Measurements from ENCODE around the gene NPTN.
"Not testable (repeated sequence)": the region's sequence is repeated elsewhere in the genome, so short reads cannot be mapped to it uniquely, and the experiment has no call there.

The NPTN gene

DNA sequence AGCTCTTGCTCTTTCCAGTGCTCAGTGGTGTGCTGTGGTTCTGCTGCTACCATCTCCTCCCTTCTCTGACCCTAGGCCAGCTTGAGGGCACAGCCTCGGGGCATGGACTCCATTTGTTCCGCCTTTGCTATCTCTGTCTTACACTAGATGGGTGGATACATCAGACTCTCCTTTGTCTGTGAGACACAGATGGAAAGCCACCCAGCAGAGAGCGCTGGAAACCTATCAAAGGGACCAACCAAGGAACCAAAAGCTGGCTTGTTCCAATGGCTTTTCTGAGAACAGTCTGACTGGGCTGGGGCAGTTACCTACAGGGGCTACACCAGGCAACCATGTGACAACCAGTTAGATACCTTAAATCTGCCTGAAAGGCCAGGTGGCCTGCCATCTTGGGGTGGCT lies 63.8 kb downstream of the NPTN start:
- DNase-seq = no peak

GRCh38 chr15:73568564-73569280 lies 64.5 kb downstream of the NPTN start:
- DNase-seq = no peak

DNA sequence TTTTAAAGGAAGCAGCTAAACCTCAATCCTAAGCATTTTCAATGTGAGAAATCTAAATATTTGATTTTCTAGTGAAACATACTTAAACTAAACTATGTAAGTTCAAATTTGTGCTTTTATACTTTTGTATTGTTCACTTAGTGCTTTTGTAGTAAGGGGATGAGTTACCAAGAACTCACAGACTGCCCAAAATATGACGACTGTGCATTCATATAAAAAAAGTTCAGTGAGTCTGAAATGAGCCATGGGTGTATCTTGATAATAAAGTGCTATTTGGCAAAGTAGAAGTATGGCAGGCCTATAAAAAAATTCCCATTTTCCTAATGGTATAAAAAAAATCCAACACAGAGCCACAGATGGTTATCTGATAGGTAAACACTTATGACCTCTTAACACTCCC lies 66.2 kb downstream of the NPTN start:
- DNase-seq = no peak

- DNase-seq = peak; percentile 38
These were observed 68.9 kb downstream of the NPTN start for GRCh38 chr15:73564255-73564654.

DNA sequence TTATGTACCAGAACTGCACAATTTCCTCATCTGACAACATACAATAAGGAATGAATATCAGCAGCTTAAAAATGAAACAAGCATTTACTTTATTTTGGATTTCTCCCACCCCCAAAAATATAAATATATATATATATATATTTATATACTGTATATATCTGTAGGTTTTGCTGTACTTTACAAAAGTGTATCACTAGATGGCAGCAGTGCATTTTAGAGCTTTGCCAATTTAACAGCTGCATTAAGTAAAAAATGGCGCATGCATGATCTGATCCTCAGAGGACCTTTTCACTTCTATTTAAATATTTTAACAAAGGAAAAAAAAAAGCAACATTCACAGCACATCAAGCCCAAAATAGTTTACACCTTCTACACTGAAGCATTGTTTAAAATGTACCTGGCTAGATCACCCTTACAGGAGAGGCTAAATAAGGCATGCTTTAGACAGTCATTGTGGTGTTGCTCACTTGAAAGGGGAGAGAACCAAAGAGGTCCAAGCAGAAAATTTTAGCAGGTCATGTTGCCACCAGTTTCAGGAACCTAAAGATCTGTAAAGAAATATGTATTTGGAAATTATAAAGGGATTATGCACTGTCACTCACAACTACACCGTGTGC lies 72.6 kb downstream of the NPTN start:
- DNase-seq = peak; percentile 77

DNA sequence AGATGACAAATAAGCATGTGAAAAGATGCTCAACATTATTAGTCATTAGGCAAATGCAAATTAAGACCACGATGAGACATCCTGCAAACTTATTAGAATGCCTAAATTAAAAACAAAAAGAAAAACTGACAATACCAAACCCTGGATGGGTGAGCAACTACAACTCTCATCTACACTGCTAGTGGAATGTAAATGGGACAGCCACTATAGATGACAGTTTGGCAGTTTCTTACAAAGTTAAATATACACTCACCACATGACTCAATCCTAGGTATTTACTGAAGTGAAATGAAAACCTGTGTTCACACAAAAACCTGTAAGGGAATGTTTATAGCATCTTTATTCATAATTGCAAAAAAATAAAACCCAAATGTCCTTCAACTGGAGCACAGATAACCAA lies 74.7 kb downstream of the NPTN start:
- DNase-seq = no peak

DNA sequence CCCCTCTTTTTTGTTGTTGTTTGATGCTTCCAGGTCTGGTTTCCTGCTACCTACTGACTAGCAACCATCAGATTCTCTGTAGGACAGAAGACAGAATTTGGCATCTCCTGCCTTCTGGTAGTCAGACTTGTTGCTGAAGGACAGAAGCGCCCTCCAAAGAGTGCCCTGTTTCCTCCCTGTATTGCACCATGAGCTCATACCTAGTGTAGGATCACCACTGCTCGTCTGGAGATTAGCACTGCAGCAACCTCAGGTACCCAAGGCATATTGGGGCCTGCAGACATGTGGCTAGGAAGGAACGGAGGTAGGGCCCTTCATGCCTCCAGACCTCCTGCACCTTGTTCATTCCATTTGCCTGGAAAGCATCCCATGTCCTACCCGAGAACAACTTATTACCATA lies 78.1 kb downstream of the NPTN start:
- DNase-seq = no peak

- peak; percentile 35 for DNase-seq
These were observed 83.0 kb downstream of the NPTN start for GRCh38 chr15:73550190-73550589.

DNA sequence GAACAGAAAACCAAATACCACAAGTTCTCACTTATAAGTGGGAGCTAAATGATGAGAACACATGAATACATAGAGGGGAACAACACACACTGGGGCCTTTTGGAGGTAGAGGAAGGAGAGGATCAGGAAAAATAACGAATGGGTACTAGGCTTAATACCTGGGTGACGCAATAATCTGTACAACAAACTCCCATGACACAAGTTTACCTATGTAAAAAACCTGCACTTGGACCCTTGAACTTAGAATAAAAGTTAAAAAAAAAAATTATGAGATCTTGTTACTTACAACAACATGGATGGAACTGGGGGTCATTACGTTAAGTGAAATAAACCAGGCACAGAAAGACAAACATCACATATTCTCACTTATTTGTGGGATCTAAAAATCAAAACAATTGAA lies 84.3 kb downstream of the NPTN start:
- DNase-seq = not testable (repeated sequence)

DNA sequence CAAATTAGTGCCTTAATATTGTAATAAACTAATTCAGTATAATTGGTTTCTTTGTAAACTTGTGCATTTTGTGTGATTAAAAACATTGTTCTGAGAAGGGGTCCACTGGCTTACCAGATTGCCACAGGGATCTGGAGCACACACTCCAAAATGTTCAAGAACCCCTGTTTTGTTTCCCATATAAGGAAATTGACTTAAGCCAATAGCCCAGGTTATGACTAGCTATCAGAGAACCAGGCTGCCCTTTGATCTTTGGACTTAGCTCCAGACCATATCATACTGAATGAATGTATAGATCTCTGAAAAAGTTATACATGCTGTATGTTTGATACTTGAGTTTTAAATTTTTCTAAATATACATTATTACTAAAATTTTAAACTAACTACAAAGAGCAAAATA lies 91.7 kb downstream of the NPTN start:
- no peak for DNase-seq

- no peak for DNase-seq
These were observed 93.0 kb downstream of the NPTN start for GRCh38 chr15:73540161-73540560.

GRCh38 chr15:73539212-73540128 lies 93.7 kb downstream of the NPTN start:
- no peak for DNase-seq

DNA sequence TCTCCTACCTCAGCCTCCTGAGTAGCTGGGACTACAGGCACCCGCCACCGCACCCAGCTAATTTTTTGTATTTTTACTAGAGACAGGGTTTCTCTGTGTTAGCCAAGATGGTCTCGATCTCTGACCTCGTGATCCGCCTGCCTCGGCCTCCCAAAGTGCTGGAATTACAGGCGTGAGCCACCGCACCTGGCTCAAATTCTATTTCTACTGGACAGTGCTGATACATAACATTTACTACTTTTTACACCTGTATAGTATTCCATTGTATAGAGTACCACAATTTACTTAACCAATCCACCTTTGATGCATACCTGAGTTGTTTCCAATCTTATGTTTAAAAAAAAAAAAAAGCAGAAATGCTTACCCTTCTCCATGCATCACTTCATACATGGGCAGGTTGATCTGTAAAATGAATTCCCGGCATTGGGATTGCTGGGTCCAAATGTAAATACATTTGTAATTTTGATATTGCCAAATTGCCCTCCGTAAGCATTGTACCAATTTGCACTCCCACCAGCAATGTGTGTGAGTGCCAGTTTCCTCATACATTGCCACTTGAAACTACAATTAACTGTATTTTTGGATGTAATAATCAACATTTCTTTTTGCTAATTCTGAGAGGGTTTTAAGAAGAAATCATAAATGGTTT lies 94.5 kb downstream of the NPTN start:
- no peak for DNase-seq

DNA sequence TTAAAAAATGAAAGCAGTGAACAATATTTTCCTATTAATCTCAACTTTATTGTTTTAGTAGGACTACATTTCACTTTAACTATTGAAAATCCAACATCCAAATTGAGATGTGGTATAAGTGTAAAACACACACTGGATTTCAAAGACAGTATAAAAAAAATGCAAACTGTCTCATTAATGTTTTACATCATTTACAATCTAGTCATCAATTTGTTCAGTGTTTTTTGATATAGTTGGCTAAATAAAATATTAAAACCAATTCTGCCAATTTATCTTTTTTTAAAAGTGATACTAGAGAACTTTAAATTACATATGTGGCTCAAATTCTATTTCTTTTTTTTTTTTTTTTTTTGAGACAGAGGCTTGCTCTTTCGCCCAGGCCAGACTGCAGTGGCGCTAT lies 95.1 kb downstream of the NPTN start:
- DNase-seq = no peak

- no peak for DNase-seq
These were observed 102.5 kb downstream of the NPTN start for GRCh38 chr15:73530649-73531048.

DNA sequence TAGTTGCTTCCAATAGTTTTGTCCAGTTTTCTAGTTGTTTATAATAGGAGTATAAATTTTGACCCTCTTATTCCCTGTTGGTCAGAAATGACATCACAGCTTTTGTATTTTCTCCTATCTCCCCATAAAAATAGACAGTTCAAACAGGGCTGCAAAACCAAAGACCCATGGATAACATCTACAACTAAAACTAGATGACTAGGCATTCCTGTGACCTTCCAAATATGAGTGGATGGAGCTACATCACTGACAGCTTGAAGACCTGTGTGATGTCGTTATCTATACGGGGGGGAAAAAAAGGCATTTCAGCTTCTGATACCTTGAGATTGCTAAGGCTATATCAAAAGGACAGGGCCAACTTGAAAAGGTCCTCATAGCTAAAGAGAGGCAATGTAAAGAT lies 105.6 kb downstream of the NPTN start:
- DNase-seq = no peak

DNA sequence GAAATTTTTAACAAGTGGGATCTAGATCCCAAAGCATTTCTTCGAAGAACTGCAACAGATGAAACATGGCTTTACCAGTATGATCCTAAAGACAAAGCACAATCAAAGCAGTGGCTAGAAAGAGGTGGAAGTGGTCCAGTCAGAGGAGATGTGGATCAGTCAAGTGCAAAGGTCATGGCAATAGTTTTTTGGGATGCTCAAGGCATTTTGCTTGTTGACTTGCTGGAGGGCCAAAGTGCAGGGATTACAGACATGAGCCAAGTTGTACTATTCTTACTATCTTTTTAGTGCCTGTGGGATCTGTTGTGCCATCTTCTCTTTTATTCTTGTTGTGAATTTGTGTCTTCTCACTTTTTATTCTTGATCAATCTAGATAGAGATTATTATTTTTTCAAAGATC lies 108.3 kb downstream of the NPTN start:
- DNase-seq = no peak

DNA sequence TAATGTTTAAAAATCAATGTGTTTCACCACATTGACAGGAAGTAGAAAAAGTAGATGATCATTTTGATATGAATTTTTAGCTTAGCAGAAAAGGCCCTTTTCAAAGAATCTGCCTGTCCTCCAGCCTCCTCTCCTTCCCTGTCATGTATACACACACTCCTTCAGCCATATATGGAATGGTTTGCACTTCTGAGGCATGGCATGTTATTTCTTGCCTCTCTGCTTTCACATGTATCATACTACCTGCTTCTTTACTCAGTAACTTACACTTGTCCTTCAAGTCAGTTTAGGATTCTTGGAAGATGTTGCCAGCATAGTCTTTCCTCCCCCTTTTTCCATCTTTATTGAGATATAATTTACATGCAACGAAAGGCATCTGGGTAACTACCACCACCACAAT lies 111.2 kb downstream of the NPTN start:
- DNase-seq = no peak

DNA sequence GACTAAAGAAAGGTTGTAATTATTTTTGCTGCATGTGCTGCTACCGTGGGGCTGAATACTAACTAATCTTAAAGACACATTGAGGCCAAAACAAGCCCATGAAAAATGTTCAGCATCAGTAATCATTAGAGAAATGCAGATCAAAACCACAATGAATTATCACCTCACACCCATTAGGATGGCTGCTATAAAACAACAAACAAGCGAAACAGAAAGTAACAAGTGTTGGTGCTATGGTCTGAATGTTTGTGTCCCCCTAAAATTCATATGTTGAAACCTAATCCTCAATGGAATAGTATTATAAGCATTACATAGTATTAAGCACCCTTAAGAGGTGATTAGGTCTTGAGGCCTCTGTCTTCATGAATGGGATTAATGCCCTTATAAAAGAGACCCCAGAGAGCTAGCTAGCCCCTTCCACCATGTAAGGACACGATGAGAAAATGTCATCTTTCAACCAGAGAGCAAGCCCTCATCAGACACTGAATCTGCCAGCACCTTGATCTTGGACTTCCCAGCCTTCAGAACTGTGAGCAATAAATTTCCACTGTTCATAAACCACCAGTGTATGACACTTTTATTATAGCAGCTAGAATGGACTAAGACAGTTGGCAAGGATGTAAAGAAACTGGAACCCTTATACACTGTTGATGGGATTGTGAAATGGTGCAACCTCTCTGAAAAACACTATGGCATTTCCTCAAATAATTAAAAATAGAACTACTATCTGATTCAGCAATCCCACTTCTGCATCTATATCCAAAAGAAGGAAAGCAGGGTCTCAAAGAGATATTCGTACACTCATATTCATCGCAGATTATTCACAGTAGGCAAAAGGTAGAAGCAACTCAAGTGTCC lies 114.1 kb downstream of the NPTN start:
- DNase-seq = peak; percentile 11

- no peak for DNase-seq
These were observed 114.9 kb downstream of the NPTN start for GRCh38 chr15:73518180-73518862.

GRCh38 chr15:73517566-73517965 lies 115.6 kb downstream of the NPTN start:
- DNase-seq = no peak

GRCh38 chr15:73515527-73515926 lies 117.7 kb downstream of the NPTN start:
- DNase-seq = peak; percentile 51

All from NCI-H82 (cell line).